Nucleus accumbens (tissue), 56 donors: ENCODE measurements around the gene PAOX.
"Not testable (repeated sequence)": the region's sequence is repeated elsewhere in the genome, so short reads cannot be mapped to it uniquely, and the experiment has no call there.

Source experiments
- DNase-seq, 56 donors: peaks; one replicate each; lab custom pipeline; 2025; lab: John Stamatoyannopoulos, UW

The PAOX gene

DNA sequence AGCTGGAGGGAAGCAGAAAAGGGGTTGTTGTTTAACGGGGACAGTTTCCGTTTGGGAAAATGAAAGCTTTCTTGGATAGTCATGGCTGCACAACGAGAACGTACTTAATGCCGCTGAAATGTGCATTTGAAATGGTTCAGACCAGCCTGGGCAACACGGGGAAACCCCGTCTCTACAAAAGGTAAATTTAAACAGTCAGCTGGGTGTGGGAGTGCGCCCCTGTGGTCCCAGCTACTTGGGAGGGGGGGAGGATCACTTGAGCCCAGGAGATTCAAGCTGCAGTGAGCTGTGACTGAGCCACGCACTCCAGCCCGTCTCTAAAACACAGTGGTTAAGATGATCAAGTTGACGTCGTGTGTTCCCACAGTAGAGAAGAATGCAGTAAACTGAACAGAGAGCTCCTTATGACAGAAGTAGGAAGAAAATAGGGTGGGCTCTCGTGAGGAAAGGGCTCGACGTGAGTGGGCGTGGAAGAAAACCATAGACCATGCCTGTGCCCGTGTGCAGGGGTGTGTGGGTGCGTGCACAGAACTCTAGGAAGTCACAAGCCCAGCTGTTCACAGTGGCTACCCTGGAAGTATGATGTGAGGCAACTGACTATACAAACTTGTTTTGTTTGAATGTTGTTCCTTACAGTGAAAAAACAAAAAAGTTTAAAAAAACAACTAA is 17.2 kb upstream of the PAOX start:
- no peak for DNase-seq

DNA sequence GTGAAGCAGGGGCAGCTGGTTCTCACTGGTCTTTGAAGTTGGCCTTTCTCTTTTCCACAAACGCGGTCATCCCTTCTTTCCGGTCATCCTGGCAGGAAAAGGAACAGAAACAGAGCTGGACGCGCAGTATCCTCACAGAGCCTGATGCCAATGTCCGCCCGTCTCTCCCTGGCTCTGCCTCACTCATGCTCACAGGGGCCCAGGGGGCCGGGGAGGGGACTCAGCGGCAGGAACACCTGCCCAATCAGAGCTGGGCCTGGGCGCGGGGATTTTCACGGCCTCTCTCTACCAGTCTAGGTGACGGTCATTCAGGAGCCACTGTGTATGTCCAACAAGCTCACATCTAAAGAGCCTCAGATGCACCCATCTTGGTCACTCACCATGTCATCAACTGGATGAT is 16.2 kb upstream of the PAOX start:
- DNase-seq = no peak

- no peak for DNase-seq
Measured at GRCh38 chr10:133364645-133365431, 14.2 kb upstream of the PAOX start.

DNA sequence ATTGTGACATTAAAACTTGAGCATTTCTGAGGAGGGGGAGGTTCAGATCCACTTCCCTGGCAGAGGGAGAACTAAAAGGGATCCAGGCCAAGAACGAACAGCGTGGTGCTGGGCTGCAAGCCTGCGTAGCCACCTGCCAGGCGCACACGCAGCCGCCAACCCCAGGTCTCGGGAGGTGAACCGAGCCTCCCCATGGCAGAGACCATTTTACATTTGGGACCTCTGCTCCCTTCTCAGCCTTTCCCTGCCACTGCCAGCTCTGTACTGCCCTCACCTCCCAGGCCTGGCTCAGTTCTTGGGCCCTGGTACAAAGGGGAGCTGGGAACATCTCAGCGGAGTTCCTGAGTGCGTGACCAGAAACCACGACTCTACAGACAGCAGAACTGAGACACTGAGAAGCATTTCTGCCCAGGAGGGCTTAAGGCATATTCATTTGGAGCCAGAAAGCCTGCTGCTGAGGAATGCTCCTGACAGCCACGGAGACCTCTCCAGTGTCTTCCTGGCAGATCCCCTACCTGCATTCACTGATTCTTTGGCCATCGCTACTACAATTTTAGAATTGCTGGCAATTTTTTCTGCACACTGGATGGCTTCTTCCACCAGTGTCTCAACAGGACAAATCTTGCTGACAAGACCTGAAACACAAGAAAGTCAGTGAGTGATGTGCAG is 13.5 kb upstream of the PAOX start:
- no peak for DNase-seq

GRCh38 chr10:133366130-133366478 is 13.0 kb upstream of the PAOX start:
- no peak for DNase-seq

- DNase-seq = no peak
Measured at GRCh38 chr10:133366751-133367150, 12.3 kb upstream of the PAOX start.

- not testable (repeated sequence) for DNase-seq
Measured at GRCh38 chr10:133367461-133367860, 11.6 kb upstream of the PAOX start.

DNA sequence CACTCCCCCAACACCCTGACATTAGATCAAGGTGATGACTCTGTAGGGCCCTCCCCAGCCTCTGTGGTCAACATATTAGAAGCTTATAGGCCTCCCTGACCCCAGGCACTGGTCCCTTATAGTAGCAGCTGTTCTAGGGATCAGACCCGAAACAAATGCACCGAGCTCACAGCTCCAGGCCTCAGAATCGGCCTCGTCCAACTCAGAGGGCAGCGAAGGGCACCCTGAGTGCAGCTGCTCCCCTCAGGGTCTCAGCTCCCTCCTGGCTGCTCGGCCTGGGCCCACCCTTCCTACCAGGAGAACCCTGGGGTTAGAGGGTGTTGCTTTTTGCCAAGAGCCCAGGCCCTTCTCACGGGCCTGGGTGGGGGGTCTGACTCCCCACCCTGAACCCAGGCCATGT is 10.9 kb upstream of the PAOX start:
- DNase-seq = no peak

- no peak for DNase-seq
Measured at GRCh38 chr10:133370030-133370786, 8.9 kb upstream of the PAOX start.

GRCh38 chr10:133372507-133372906 is 6.6 kb upstream of the PAOX start:
- no peak for DNase-seq

DNA sequence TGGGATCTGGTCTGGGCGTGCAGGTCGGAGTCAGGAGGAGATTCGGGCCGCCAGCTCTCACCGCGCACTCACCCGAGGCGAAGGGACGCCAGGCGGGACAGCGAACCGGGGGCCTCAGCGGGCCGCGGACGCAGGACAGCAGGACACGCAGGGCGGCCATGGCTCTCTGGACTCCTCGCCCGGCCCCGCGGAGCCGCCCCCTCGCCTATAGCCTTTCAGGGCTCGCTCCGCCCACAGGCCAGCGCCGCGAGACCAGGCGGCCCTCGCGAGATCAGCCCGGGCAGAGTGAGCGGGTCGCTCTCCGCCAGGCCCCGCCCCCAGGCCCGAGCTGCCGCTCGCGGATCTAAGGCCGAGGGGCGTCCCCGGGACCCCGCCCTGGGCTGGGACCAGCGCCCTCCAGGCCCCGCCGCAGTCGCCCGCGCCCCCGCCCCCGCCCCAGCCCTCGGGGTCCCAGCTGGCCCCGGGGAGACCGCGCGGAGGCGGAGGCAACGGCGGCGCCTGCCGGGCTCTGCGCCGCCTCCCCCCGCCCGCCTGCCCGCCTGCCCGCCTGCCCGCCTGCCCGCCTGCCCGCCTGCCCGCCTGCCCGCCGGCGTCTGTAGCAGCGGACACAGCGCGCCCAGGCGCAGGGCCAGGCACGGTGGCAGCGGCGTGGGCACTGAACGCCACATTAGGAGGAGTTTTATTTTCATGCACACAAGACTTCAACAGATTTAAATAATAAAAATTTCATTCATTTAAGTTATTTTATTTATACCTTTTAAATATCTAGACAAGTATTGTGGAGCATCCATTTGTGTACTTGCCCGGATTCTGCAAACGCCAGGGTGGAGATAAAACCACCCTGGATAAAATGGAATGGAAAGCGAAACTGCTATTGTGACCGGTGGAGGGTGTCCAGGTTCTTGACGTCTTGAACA is 5.6 kb upstream of the PAOX start, which contains the start of gene ECHS1:
TSS of gene ECHS1 (minus strand) at position 181 of the 917 bp plus-strand sequence. CDS start at position 160, 21 bp downstream.
- peak in 55 of 56 donors; percentile 45 to 97 (median 86) for DNase-seq

DNA sequence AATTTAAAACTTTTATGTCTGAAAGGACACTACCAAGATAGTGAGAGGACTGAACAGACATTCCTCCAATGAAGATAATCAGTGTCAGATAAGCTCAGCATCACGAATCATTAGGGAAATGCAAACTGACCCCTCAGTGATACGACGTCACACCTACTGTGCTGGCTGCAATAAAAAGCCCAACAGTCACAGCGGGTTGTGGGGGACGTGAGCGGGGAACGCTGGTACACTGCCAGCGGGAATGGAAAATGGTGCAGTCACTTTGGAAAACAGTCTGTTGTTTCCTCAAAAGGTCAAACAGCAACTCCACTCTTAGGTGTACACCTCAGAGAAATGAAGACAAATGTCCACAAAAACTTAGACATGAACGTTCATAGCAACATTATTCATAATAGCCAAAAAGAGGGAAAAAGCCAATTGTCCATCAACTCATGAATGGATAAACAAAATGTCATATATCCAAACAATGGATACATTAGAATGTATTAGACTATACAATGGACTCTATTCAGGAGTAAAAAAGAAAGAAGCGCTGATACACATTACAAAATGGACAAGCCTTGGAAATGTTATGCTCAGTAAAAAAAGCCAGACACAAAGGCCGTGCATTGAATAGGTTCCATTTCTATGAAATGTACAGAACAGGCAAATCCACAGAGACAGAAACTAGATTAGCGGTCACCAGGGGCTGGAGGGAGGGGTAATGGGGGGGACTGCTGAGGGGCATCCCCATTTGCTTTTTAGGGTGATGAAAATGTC is 3.5 kb upstream of the PAOX start:
- DNase-seq = peak in 4 of 56 donors; percentile 14 to 32 (median 28)

- not testable (repeated sequence) for DNase-seq
Measured at GRCh38 chr10:133376183-133376582, 2.9 kb upstream of the PAOX start.

GRCh38 chr10:133377025-133377817 is 1.8 kb upstream of the PAOX start:
- no peak for DNase-seq

DNA sequence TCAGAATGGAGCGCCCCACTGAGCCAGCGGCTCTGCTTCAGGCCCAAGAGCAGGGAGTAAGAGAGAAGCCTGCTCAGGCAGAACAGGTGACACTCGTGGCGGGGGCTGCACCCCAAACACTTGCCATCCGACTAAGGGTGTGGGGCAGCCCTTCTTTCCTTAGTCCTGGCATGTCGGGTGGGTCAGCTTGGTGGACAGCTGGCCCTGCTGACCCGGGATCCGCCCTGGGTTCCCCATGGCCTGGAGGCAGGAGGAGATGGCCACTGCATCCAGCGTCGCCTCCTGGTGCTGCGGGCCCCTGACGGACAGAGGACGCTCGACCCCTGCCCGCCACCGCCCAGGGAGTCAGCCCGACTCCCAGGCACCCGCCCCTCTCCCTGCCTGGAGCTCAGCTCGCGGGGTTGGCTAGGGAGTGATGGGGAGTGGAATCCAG is 1.2 kb upstream of the PAOX start:
- no peak for DNase-seq

DNA sequence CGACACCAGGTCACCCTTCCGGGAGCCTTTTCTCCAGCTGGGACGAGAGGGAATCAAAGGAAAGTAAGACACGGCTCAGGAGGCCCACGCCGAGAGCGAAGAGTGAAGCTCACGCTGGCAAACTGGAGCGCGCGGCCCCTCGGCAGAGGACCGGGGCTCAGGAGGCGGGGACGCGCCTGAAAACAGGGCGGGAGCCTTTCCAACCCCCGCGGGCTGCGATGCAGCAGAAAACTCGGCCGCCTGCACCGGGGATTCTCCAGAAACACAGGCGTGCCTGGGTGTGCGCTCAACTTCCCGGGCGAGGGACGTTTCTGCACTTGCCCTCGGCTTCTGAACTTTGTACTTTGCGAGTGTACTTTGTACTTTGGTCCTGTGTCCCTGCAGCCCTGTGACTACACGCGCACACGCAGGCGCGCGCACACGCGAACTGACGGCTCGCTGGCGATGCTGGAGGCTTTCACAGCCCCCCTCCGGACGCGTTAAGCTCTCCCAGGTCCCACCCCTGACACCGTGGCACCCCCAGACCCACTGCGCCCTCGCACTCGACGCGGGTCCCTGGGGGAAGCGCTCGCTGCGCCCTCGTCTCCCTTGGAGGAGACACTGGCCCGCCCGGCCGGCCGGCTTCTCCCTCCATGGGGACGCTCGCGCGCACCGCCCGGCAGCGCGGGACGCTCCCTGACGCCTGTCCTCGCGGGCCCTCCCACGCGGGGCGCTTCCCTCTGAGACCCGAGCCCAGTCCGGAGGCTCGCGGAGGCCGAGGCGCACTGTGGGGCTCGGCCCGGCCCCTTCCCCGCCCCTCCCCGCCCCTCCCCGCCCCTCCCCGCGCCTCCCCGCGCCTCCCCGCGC is 588 bp upstream of the PAOX start:
- peak in 49 of 56 donors; percentile 35 to 84 (median 64) for DNase-seq
